Adrenal gland (tissue), 12 donors: ENCODE data around the gene FRMD3. TPM values are rescaled to one million over a fixed set of nuclear protein-coding genes. Genes with fewer than 3 reads are reported as not detected.

Experiments used
- DNase-seq, 7 donors: peaks; one replicate each; pipeline ENCODE4 v3.0.0-alpha.2; 2019 to 2020
- H3K27ac ChIP-seq, 5 donors: fragments of 200-600 bp; sonication (generic) in 4 of 5; 1 replicate in 3 of 5; 2 replicates in 2 of 5; pipeline versions ENCODE4 v1.5.1 to v1.8.0; 2016 to 2020; ENCODE audit warnings: mild to moderate bottlenecking in 1 of 5
- H3K27me3 ChIP-seq: fragments of 200-600 bp; 2 replicates; pipeline ENCODE4 v1.8.0; 2021
- H3K36me3 ChIP-seq, 2 donors: fragments of 200-600 bp; replicated peaks in 1 of 2; 1 replicate in 1 of 2; 2 replicates in 1 of 2; pipeline versions ENCODE4 v1.5.1 to v1.8.0; 2018 to 2022
- H3K4me1 ChIP-seq, 2 donors: fragments of 200-600 bp; replicated peaks in 1 of 2; 1 replicate in 1 of 2; 2 replicates in 1 of 2; pipeline versions ENCODE4 v1.5.1 to v1.8.0; 2018 to 2021
- H3K4me3 ChIP-seq, 4 donors: fragments of 200-600 bp; sonication (generic) in 3 of 4; one replicate each; pipeline ENCODE4 v1.5.1; 2016 to 2018
- H3K9me3 ChIP-seq, 3 donors: fragments of 200-600 bp; sonication (generic) in 1 of 3; replicated peaks in 1 of 3; 1 replicate in 2 of 3; 2 replicates in 1 of 3; pipeline versions ENCODE4 v1.5.1 to v1.8.0; 2016 to 2021
- CTCF ChIP-seq, 6 experiments: fragments of 450-650 bp in 4 of 6; fragments of 200-600 bp in 2 of 6; sonication (generic) in 1 of 6; IDR thresholded peaks; 1 replicate in 5 of 6; 2 replicates in 1 of 6; pipeline versions ENCODE4 v1.5.1 to v1.8.0; 2016 to 2021; ENCODE audit warnings: antibody characterized with exemption in 6 of 6, mild to moderate bottlenecking in 2 of 6, moderate library complexity in 1 of 6
- POLR2A ChIP-seq, 2 donors: fragments of 450-650 bp; IDR thresholded peaks; one replicate each; pipeline ENCODE4 v1.6.1; 2017; ENCODE audit warnings: antibody characterized with exemption in 2 of 2, mild to moderate bottlenecking in 2 of 2, moderate library complexity in 1 of 2
- WGBS, 4 donors: extraction: QIAGEN DNeasy Blood & Tissue Kit in 2 of 4; methylation state at CpG; one replicate each; pipeline versions ENCODE4 v1.1.5 to v1.1.7; 2013 to 2017; 5-methylcytosine and 5-hydroxymethylcytosine counted together
- intact Hi-C, 2 donors: fragments of 100-400 bp; cut with DNase I; formaldehyde crosslinking; loops; one replicate each; pipeline versions ENCODE4 v1.14.1 to v1.15.0; 2022 to 2023
- polyA plus RNA-seq, 3 donors: library from polyadenylated mRNA; stranded (reverse); fragments of 200-250 nt in 2 of 3; fragments of 350-450 nt in 1 of 3; fragmentation: Illumina TruSeq in 1 of 3; extraction: RNeasy Lipid Tissue Mini Kit (QIAGEN cat#74804) in 1 of 3; gene quantifications; one replicate each; pipeline ENCODE4 v1.2.3, GENCODE V29; 2013 to 2014
- total RNA-seq, 9 donors: library from RNA; depleted of rRNA in 4 of 9; stranded (reverse); fragments of >200 nt in 4 of 9; fragments of 120-200 nt in 1 of 9; fragmentation: NEBNext Ultra II Directional in 1 of 9; extraction: Animal tissue kit (Norgen Biotek cat#: 25700) in 1 of 9; gene quantifications; one replicate each; pipeline versions ENCODE4 v1.1.0 to v1.2.4, GENCODE V29; 2013 to 2023
- donor health status: healthy with polysubstance abuse.
- donor health status: Bipolar disorder and iron deficiency.
- donor health status: DM: yes; HTN: yes; CAD: no.
- donor health status: DM: no; HTN: no; CAD: no.
- donor health status: DM: no; HTN: no; CAD: no.
- donor health status: DM: yes; HTN: yes; CAD: no.

Gene FRMD3
- total and polyA plus RNA-seq, 12 donors, result 1.8 to 32.9 (median 13.6) TPM

- Histone ChIP-seq H3K27ac (no peak overlapping the region), H3K9me3 (no peaks in the 10 kb centered on the region), H3K27me3 (no peaks in the 10 kb centered on the region), H3K4me3 (no peak overlapping the region), H3K36me3 (no peaks in the 10 kb centered on the region), H3K4me1 (peaks cover 0 to 11% of the 10 kb centered on the region in 2 donors)
- no peak for TF ChIP-seq POLR2A (IDR thresholded peaks at IDR 0.05)
- no peak for DNase-seq
- 89 to 97% (median 93%) methylated on average over 3 of the region's 3 CpGs for WGBS, 4 donors
- intact Hi-C loops, result no loop called here
These were observed 69.4 kb downstream of the FRMD3 start for GRCh38 chr9:83468821-83469220.

DNA sequence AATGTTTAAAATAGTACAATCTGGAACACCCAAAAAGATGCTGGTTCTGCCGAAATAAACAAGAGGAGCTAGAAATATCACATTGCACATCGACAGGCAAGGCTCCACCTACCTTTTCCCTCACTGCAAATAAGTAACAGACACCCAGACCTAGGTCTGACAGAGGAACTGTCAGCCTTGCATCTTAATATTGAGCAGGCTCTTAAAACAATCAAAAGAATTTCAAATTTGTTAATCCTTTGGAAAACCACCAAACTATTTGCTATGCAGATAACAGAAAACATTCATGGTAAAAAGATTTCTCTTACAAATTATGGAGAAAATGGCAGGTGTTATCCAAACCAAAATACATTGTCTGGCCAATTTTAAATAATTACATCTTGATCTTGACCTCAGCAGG lies 71.3 kb downstream of the FRMD3 start:
- H3K9me3 ChIP-seq, result no peaks in the 10 kb centered on the region
- WGBS, 4 donors, result 61 to 83% (median 72%) methylated on average over 2 of the region's 2 CpGs
- intact Hi-C loops, result no loop called here
- H3K27me3 ChIP-seq, result no peaks in the 10 kb centered on the region
- H3K36me3 ChIP-seq, result no peaks in the 10 kb centered on the region
- no peak overlapping the region for H3K4me3 ChIP-seq
- peaks cover 0 to 3% of the 10 kb centered on the region in 2 donors for H3K4me1 ChIP-seq
- TF ChIP-seq POLR2A (IDR thresholded peaks at IDR 0.05) (no peak), CTCF (IDR thresholded peaks at IDR 0.05) (no peak)
- no peak for DNase-seq
- H3K27ac ChIP-seq, result no peak overlapping the region

DNA sequence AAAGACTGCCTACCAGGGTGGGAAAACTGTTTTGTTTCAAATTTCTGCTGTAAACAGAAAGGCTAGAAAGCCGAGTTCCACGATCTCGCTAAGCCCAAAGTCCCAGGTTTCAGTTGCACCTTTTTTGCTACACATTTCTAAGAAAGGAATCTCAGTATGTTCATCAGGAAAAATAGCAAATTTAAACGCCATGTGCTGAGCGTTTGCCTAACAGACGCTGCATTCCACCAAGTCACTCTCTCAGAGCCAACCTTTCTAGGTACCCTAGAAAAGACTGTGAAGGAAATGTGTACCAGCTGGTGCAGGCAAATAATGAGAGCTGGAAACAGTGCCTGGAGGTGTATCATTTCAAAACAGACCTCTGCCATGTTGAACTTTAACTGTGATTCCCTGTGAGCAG lies 71.8 kb downstream of the FRMD3 start:
- peaks cover 0 to 3% of the 10 kb centered on the region in 2 donors for H3K4me1 ChIP-seq
- no peaks in the 10 kb centered on the region for H3K36me3 ChIP-seq
- DNase-seq, result no peak
- H3K9me3 ChIP-seq, result no peaks in the 10 kb centered on the region
- intact Hi-C loops, result no loop called here
- H3K27me3 ChIP-seq, result no peaks in the 10 kb centered on the region
- no peak for TF ChIP-seq POLR2A (IDR thresholded peaks at IDR 0.05)
- TF ChIP-seq CTCF (IDR thresholded peaks at IDR 0.05), result no peak
- WGBS, 4 donors, result 94 to 96% (median 95%) methylated on average over 6 of the region's 6 CpGs
- no peak overlapping the region for H3K4me3 ChIP-seq
- no peak overlapping the region for H3K27ac ChIP-seq

GRCh38 chr9:83459830-83460229 lies 78.4 kb downstream of the FRMD3 start:
- TF ChIP-seq CTCF (IDR thresholded peaks at IDR 0.05) (no peak), POLR2A (IDR thresholded peaks at IDR 0.05) (no peak)
- 80 to 94% (median 88%) methylated on average over 4 of the region's 4 CpGs for WGBS, 4 donors
- Histone ChIP-seq H3K36me3 (no peaks in the 10 kb centered on the region), H3K4me1 (no peaks in the 10 kb centered on the region), H3K9me3 (no peaks in the 10 kb centered on the region), H3K27me3 (no peaks in the 10 kb centered on the region), H3K4me3 (no peak overlapping the region), H3K27ac (no peak overlapping the region)
- intact Hi-C loops, result no loop called here
- no peak for DNase-seq

GRCh38 chr9:83458530-83458929 lies 79.7 kb downstream of the FRMD3 start:
- intact Hi-C loops, result no loop called here
- TF ChIP-seq CTCF (IDR thresholded peaks at IDR 0.05) (no peak), POLR2A (IDR thresholded peaks at IDR 0.05) (no peak)
- H3K9me3 ChIP-seq, result no peaks in the 10 kb centered on the region
- H3K27ac ChIP-seq, result no peak overlapping the region
- DNase-seq, result no peak
- H3K36me3 ChIP-seq, result no peaks in the 10 kb centered on the region
- WGBS, 4 donors, result 92 to 97% (median 92%) methylated on average over 2 of the region's 2 CpGs
- no peaks in the 10 kb centered on the region for H3K4me1 ChIP-seq
- no peaks in the 10 kb centered on the region for H3K27me3 ChIP-seq
- H3K4me3 ChIP-seq, result no peak overlapping the region
